Panc1 (cell line): ENCODE results near the gene ABTB2. TPM values are rescaled to one million over a fixed set of nuclear protein-coding genes. Genes with fewer than 3 reads are reported as not detected.

ENCODE experiments used
- ATAC-seq: fragments of 200-7000 bp; cut with Tn5 transposase; 2 replicates; pipeline ENCODE4 v1.9.1; 2020; ENCODE audit warnings: mild to moderate bottlenecking, moderate library complexity
- BruUV-seq: library from RNA; stranded (reverse); fragments of 400-500 nt; replicated peaks from 2 replicates; lab custom pipeline; 2021; lab: Mats Ljungman, UMichigan
- CTCF ChIA-PET: fragments of 300-600 bp; sonication (Branson Sonifier 250); formaldehyde crosslinking; loops from one replicate; lab custom pipeline; 2022; ENCODE audit warnings: antibody characterized with exemption; lab: Charles Lee
- POLR2A ChIA-PET: fragments of 300-600 bp; sonication (Branson Sonifier 250); formaldehyde crosslinking; loops from one replicate; lab custom pipeline; 2022; ENCODE audit warnings: antibody characterized with exemption; lab: Charles Lee
- DNase-seq: peaks from one replicate; pipeline ENCODE4 v3.0.0-alpha.2; 2010; ENCODE audit warnings: low read depth, low spot score
- H3K27ac ChIP-seq: 2 replicates; pipeline ENCODE4 v1.5.1; 2011; ENCODE audit warnings: mild to moderate bottlenecking, low read length, inconsistent platforms
- H3K27me3 ChIP-seq: fragments of 200-500 bp; sonication (Bioruptor generic); 2 replicates; pipeline ENCODE4 v1.6.0; 2014; ENCODE audit warnings: low read length, inconsistent platforms; ENCODE audit not compliant: control insufficient read depth, insufficient read depth
- H3K36me3 ChIP-seq: fragments of 200-500 bp; sonication (Bioruptor generic); 2 replicates; pipeline ENCODE4 v1.5.1; 2014; ENCODE audit warnings: inconsistent platforms, mild to moderate bottlenecking, low read length, moderate library complexity; ENCODE audit not compliant: control insufficient read depth, insufficient read depth
- H3K4me1 ChIP-seq: 2 replicates; pipeline ENCODE4 v1.5.1; 2011; ENCODE audit warnings: inconsistent platforms, mild to moderate bottlenecking, low read length, moderate library complexity; ENCODE audit not compliant: control insufficient read depth, insufficient read depth
- H3K4me3 ChIP-seq, 2 experiments: 2 replicates each; pipeline ENCODE4 v1.5.1; 2011 to 2012; ENCODE audit warnings: low read depth in 2 of 2, low read length in 2 of 2, mild to moderate bottlenecking in 2 of 2, inconsistent platforms in 1 of 2, moderate library complexity in 1 of 2
- H3K9me3 ChIP-seq: fragments of 200-500 bp; sonication (Bioruptor generic); 2 replicates; pipeline ENCODE4 v1.5.1; 2014; ENCODE audit warnings: low read depth, mild to moderate bottlenecking, inconsistent platforms, low read length, moderate library complexity; ENCODE audit not compliant: control insufficient read depth, insufficient read depth
- CTCF ChIP-seq: fragments of 450-650 bp; IDR thresholded peaks from 2 replicates; pipeline ENCODE4 v1.5.1; 2017; ENCODE audit warnings: mild to moderate bottlenecking
- POLR2AphosphoS5 ChIP-seq: IDR thresholded peaks from 2 replicates; pipeline ENCODE4 v1.6.1; 2012; ENCODE audit warnings: mild to moderate bottlenecking, low read depth, low read length, moderate library complexity
- REST ChIP-seq, 2 experiments: IDR thresholded peaks; 2 replicates each; pipeline ENCODE4 v1.6.1; 2011 to 2012; ENCODE audit warnings: low read depth in 2 of 2, control low read depth in 1 of 2, low read length in 1 of 2, mild to moderate bottlenecking in 1 of 2, moderate library complexity in 1 of 2; ENCODE audit not compliant: insufficient read depth in 1 of 2
- SIN3A ChIP-seq: IDR thresholded peaks from 2 replicates; pipeline ENCODE4 v1.6.1; 2012; ENCODE audit warnings: low read depth, mild to moderate bottlenecking, low read length, moderate library complexity, borderline replicate concordance; ENCODE audit not compliant: insufficient read depth
- TCF7L2 ChIP-seq: IDR thresholded peaks from 2 replicates; pipeline ENCODE4 v1.6.1; 2011; ENCODE audit warnings: mild to moderate bottlenecking, low read depth, low read length, inconsistent platforms
- in situ Hi-C: cut with HindIII; loops from 2 replicates; pipeline ENCODE4 v1.10.0; 2016; ENCODE audit warnings: low sequenced_read_pairs, low pct_unique_long_range_greater_than_20kb
- intact Hi-C: fragments of 100-400 bp; cut with micrococcal nuclease; formaldehyde crosslinking; loops from one replicate; pipeline ENCODE4 v1.10.0; 2022; ENCODE audit not compliant: unreplicated experiment
- total RNA-seq: library from RNA; stranded (reverse); gene quantifications from one replicate; pipeline ENCODE4 v1.2.1, GENCODE V29; 2021; ENCODE audit not compliant: unreplicated experiment

ABTB2 gene
- total RNA-seq, 1 experiment from 2014 or later, result 22.7 TPM

- ChIA-PET CTCF (no interaction called here), POLR2A (interaction anchor here (0.6 kb wide), 1 partner anchor 247 kb away, joined by 3 read pairs; no protein-coding TSS in a partner anchor)
- no peak overlapping the region for H3K4me3 ChIP-seq
- H3K9me3 ChIP-seq, result no peaks in the 10 kb centered on the region
- no peak overlapping the region for H3K27ac ChIP-seq
- BruUV-seq, result no TSS peak
- peaks cover 36% of the 10 kb centered on the region for H3K36me3 ChIP-seq
- H3K27me3 ChIP-seq, result no peaks in the 10 kb centered on the region
- TF ChIP-seq CTCF (no peak), TCF7L2 (no peak), POLR2AphosphoS5 (no peak), REST (IDR thresholded peaks at IDR 0.05; ENCODE audit: insufficient read depth in 1 of 2, low read depth in 2 of 2, low read length in 1 of 2) (no peak), SIN3A (no peak)
- in situ Hi-C loops, result no loop called here
- DNase-seq (no peak), ATAC-seq (no peak)
- peaks cover 13% of the 10 kb centered on the region; the same call in 1 of the 2 replicates for H3K4me1 ChIP-seq
- intact Hi-C loops, result no loop called here
Observed at GRCh38 chr11:34146866-34147265, 210.9 kb downstream of the ABTB2 start.

GRCh38 chr11:34146411-34146810 is 211.4 kb downstream of the ABTB2 start:
- no peak for TF ChIP-seq SIN3A
- no peak for TF ChIP-seq POLR2AphosphoS5
- no peak for TF ChIP-seq REST (IDR thresholded peaks at IDR 0.05; ENCODE audit: insufficient read depth in 1 of 2, low read depth in 2 of 2, low read length in 1 of 2)
- TF ChIP-seq TCF7L2, result no peak
- no peak for TF ChIP-seq CTCF
- Histone ChIP-seq H3K4me3 (no peak overlapping the region), H3K27me3 (no peaks in the 10 kb centered on the region), H3K27ac (no peak overlapping the region), H3K36me3 (peaks cover 37% of the 10 kb centered on the region), H3K9me3 (no peaks in the 10 kb centered on the region), H3K4me1 (peaks cover 12% of the 10 kb centered on the region; the same call in 1 of the 2 replicates)
- in situ Hi-C loops (no loop called here), intact Hi-C loops (no loop called here)
- ChIA-PET POLR2A (no interaction called here), CTCF (no interaction called here)
- BruUV-seq, result TSS peak; percentile 52
- ATAC-seq (no peak), DNase-seq (no peak)
